ENCODE measurements around the gene MECR. TPM values are rescaled to one million over a fixed set of nuclear protein-coding genes. Genes with fewer than 3 reads are reported as not detected.
A peak's percentile ranks its signal among the peaks of the same experiment; 100 is the strongest.

MECR gene
- polyA plus RNA-seq, result 23.8 TPM
- long read RNA-seq, donor 1, partial matches to known transcripts, result 0 of 1 reads
- long read RNA-seq, donor 1, other reads (novel, unspliced or antisense), result 0 of 1 reads
- long read RNA-seq, donor 2, transcript MECR-201 (10 exons, 1,353 nt), result major isoform, 5 of 6 reads
- long read RNA-seq, donor 2, partial matches to known transcripts, result 0 of 6 reads
- long read RNA-seq, donor 2, other reads (novel, unspliced or antisense), result 0 of 6 reads
- long read RNA-seq, donor 3, result 0 reads
- long read RNA-seq, donor 4, result 0 reads
- long read RNA-seq, donor 5, partial matches to known transcripts, result 0 of 3 reads
- long read RNA-seq, donor 5, other reads (novel, unspliced or antisense), result 0 of 3 reads
- long read RNA-seq, donor 6, transcript MECR-201 (10 exons, 1,353 nt), result major isoform, 5 of 7 reads
- long read RNA-seq, donor 6, partial matches to known transcripts, result 0 of 7 reads
- long read RNA-seq, donor 6, other reads (novel, unspliced or antisense), result 0 of 7 reads
- long read RNA-seq, donor 7, partial matches to known transcripts, result 0 of 2 reads
- long read RNA-seq, donor 7, other reads (novel, unspliced or antisense), result 0 of 2 reads
- long read RNA-seq, donor 8, transcript MECR-201 (10 exons, 1,353 nt), result major isoform, 10 of 11 reads
- long read RNA-seq, donor 8, partial matches to known transcripts, result 0 of 11 reads
- long read RNA-seq, donor 8, other reads (novel, unspliced or antisense), result 0 of 11 reads
- long read RNA-seq, donor 9, partial matches to known transcripts, result 0 of 4 reads
- long read RNA-seq, donor 9, other reads (novel, unspliced or antisense), result 0 of 4 reads
- long read RNA-seq, donor 10, partial matches to known transcripts, result 0 of 2 reads
- long read RNA-seq, donor 10, other reads (novel, unspliced or antisense), result 0 of 2 reads
- long read RNA-seq, donor 11, transcript MECR-201 (10 exons, 1,353 nt), result major isoform, 7 of 7 reads
- long read RNA-seq, donor 11, partial matches to known transcripts, result 0 of 7 reads
- long read RNA-seq, donor 11, other reads (novel, unspliced or antisense), result 0 of 7 reads

GRCh38 chr1:29230553-29231378 lies at the start of gene MECR:
Gene MECR, minus strand, starts transcription at chr1:29230934. Its CDS starts 28 bp downstream, at chr1:29230906.
- Histone ChIP-seq H3K9me3 (ENCODE audit: control insufficient read depth, low read depth, low read length) (no peaks in the 10 kb centered on the region), H3K4me1 (ENCODE audit: control insufficient read depth, insufficient read depth, low read length) (peaks cover 10% of the 10 kb centered on the region), H3K36me3 (ENCODE audit: control insufficient read depth, insufficient read depth, low read length) (no peaks in the 10 kb centered on the region), H3K27me3 (ENCODE audit: control insufficient read depth, insufficient read depth, low read length) (peaks cover 7% of the 10 kb centered on the region), H3K4me3 (ENCODE audit: low read length) (peak within 1 kb of the TSS; percentile 93), H3K27ac (ENCODE audit: low read length) (peak within 1 kb of the TSS; percentile 43)
- peak; percentile 90 to 95 for DNase-seq
- WGBS (ENCODE audit: insufficient coverage, low lambda C conversion rate), result 8% methylated on average over 2 of the region's 52 CpGs

- Histone ChIP-seq H3K9me3 (ENCODE audit: control insufficient read depth, low read depth, low read length) (peaks cover 3% of the 10 kb centered on the region), H3K4me1 (ENCODE audit: control insufficient read depth, insufficient read depth, low read length) (peaks cover 2% of the 10 kb centered on the region), H3K27ac (ENCODE audit: low read length) (no peak overlapping the region), H3K4me3 (ENCODE audit: low read length) (no peak overlapping the region), H3K27me3 (ENCODE audit: control insufficient read depth, insufficient read depth, low read length) (no peaks in the 10 kb centered on the region), H3K36me3 (ENCODE audit: control insufficient read depth, insufficient read depth, low read length) (peaks cover 16% of the 10 kb centered on the region)
- DNase-seq, result no peak
- WGBS (ENCODE audit: insufficient coverage, low lambda C conversion rate), result no CpG with 5 or more reads among the region's 11 CpGs
Observed at GRCh38 chr1:29279951-29280391, 49.2 kb upstream of the MECR start.

- Histone ChIP-seq H3K36me3 (ENCODE audit: control insufficient read depth, insufficient read depth, low read length) (peaks cover 16% of the 10 kb centered on the region), H3K27ac (ENCODE audit: low read length) (no peak overlapping the region), H3K9me3 (ENCODE audit: control insufficient read depth, low read depth, low read length) (peaks cover 3% of the 10 kb centered on the region), H3K27me3 (ENCODE audit: control insufficient read depth, insufficient read depth, low read length) (no peaks in the 10 kb centered on the region), H3K4me1 (ENCODE audit: control insufficient read depth, insufficient read depth, low read length) (peaks cover 2% of the 10 kb centered on the region), H3K4me3 (ENCODE audit: low read length) (no peak overlapping the region)
- no CpG with 5 or more reads among the region's 13 CpGs for WGBS (ENCODE audit: insufficient coverage, low lambda C conversion rate)
- DNase-seq, result no peak
Observed at GRCh38 chr1:29279406-29279805, 48.7 kb upstream of the MECR start.

- no peak for DNase-seq
- WGBS (ENCODE audit: insufficient coverage, low lambda C conversion rate), result no CpG with 5 or more reads among the region's 3 CpGs
- Histone ChIP-seq H3K9me3 (ENCODE audit: control insufficient read depth, low read depth, low read length) (peaks cover 3% of the 10 kb centered on the region), H3K27me3 (ENCODE audit: control insufficient read depth, insufficient read depth, low read length) (no peaks in the 10 kb centered on the region), H3K4me3 (ENCODE audit: low read length) (no peak overlapping the region), H3K27ac (ENCODE audit: low read length) (no peak overlapping the region), H3K4me1 (ENCODE audit: control insufficient read depth, insufficient read depth, low read length) (no peaks in the 10 kb centered on the region), H3K36me3 (ENCODE audit: control insufficient read depth, insufficient read depth, low read length) (peaks cover 16% of the 10 kb centered on the region)
Observed at GRCh38 chr1:29278124-29278523, 47.4 kb upstream of the MECR start.

- no peak for DNase-seq
- no peaks in the 10 kb centered on the region for H3K9me3 ChIP-seq (ENCODE audit: control insufficient read depth, low read depth, low read length)
- H3K36me3 ChIP-seq (ENCODE audit: control insufficient read depth, insufficient read depth, low read length), result peaks cover 16% of the 10 kb centered on the region
- H3K4me1 ChIP-seq (ENCODE audit: control insufficient read depth, insufficient read depth, low read length), result peaks cover 3% of the 10 kb centered on the region
- H3K4me3 ChIP-seq (ENCODE audit: low read length), result no peak overlapping the region
- WGBS (ENCODE audit: insufficient coverage, low lambda C conversion rate), result no CpG with 5 or more reads among the region's 14 CpGs
- H3K27me3 ChIP-seq (ENCODE audit: control insufficient read depth, insufficient read depth, low read length), result no peaks in the 10 kb centered on the region
- no peak overlapping the region for H3K27ac ChIP-seq (ENCODE audit: low read length)
Observed at GRCh38 chr1:29275435-29275834, 44.7 kb upstream of the MECR start.

GRCh38 chr1:29272147-29272907 lies 41.6 kb upstream of the MECR start:
- H3K27me3 ChIP-seq (ENCODE audit: control insufficient read depth, insufficient read depth, low read length), result no peaks in the 10 kb centered on the region
- no peak for DNase-seq
- WGBS (ENCODE audit: insufficient coverage, low lambda C conversion rate), result no CpG with 5 or more reads among the region's 6 CpGs
- H3K4me3 ChIP-seq (ENCODE audit: low read length), result no peak overlapping the region
- H3K36me3 ChIP-seq (ENCODE audit: control insufficient read depth, insufficient read depth, low read length), result peaks cover 2% of the 10 kb centered on the region
- H3K27ac ChIP-seq (ENCODE audit: low read length), result no peak overlapping the region
- no peaks in the 10 kb centered on the region for H3K9me3 ChIP-seq (ENCODE audit: control insufficient read depth, low read depth, low read length)
- peaks cover 3% of the 10 kb centered on the region for H3K4me1 ChIP-seq (ENCODE audit: control insufficient read depth, insufficient read depth, low read length)

GRCh38 chr1:29271724-29272123 lies 41.0 kb upstream of the MECR start:
- Histone ChIP-seq H3K4me1 (ENCODE audit: control insufficient read depth, insufficient read depth, low read length) (peaks cover 3% of the 10 kb centered on the region), H3K9me3 (ENCODE audit: control insufficient read depth, low read depth, low read length) (no peaks in the 10 kb centered on the region), H3K27ac (ENCODE audit: low read length) (no peak overlapping the region), H3K27me3 (ENCODE audit: control insufficient read depth, insufficient read depth, low read length) (no peaks in the 10 kb centered on the region), H3K36me3 (ENCODE audit: control insufficient read depth, insufficient read depth, low read length) (peaks cover 2% of the 10 kb centered on the region), H3K4me3 (ENCODE audit: low read length) (no peak overlapping the region)
- peak; percentile 50 to 61 for DNase-seq
- no CpG with 5 or more reads among the region's 7 CpGs for WGBS (ENCODE audit: insufficient coverage, low lambda C conversion rate)

- no peak for DNase-seq
- Histone ChIP-seq H3K36me3 (ENCODE audit: control insufficient read depth, insufficient read depth, low read length) (peaks cover 2% of the 10 kb centered on the region), H3K27me3 (ENCODE audit: control insufficient read depth, insufficient read depth, low read length) (no peaks in the 10 kb centered on the region), H3K4me1 (ENCODE audit: control insufficient read depth, insufficient read depth, low read length) (peaks cover 3% of the 10 kb centered on the region), H3K9me3 (ENCODE audit: control insufficient read depth, low read depth, low read length) (no peaks in the 10 kb centered on the region), H3K4me3 (ENCODE audit: low read length) (no peak overlapping the region), H3K27ac (ENCODE audit: low read length) (no peak overlapping the region)
- no CpG with 5 or more reads among the region's 3 CpGs for WGBS (ENCODE audit: insufficient coverage, low lambda C conversion rate)
Observed at GRCh38 chr1:29270929-29271521, 40.3 kb upstream of the MECR start.

- peaks cover 3% of the 10 kb centered on the region for H3K4me1 ChIP-seq (ENCODE audit: control insufficient read depth, insufficient read depth, low read length)
Observed at GRCh38 chr1:29269382-29269781, 38.6 kb upstream of the MECR start.

More at GRCh38 chr1:29269382-29269781, 38.6 kb upstream of the MECR start:
- Histone ChIP-seq H3K27ac (ENCODE audit: low read length) (no peak overlapping the region), H3K36me3 (ENCODE audit: control insufficient read depth, insufficient read depth, low read length) (no peaks in the 10 kb centered on the region), H3K9me3 (ENCODE audit: control insufficient read depth, low read depth, low read length) (no peaks in the 10 kb centered on the region), H3K27me3 (ENCODE audit: control insufficient read depth, insufficient read depth, low read length) (no peaks in the 10 kb centered on the region), H3K4me3 (ENCODE audit: low read length) (no peak overlapping the region)
- no peak for DNase-seq
- 60% methylated on average over 1 of the region's 8 CpGs for WGBS (ENCODE audit: insufficient coverage, low lambda C conversion rate)

All from large intestine (tissue), 12 donors.